AG04450 (cell line): ENCODE results near the gene AP2A2. TPM values are rescaled to one million over a fixed set of nuclear protein-coding genes. Genes with fewer than 3 reads are reported as not detected.

Experiments
- CTCF ChIA-PET: fragments of 300-600, 350-600 bp; formaldehyde crosslinking; extraction: SDS; loops from one replicate; lab custom pipeline; 2022; ENCODE audit warnings: antibody characterized with exemption, inconsistent platforms; lab: Charles Lee
- POLR2A ChIA-PET: fragments of 350-600 bp; formaldehyde crosslinking; extraction: SDS; loops from one replicate; lab custom pipeline; 2021; ENCODE audit warnings: antibody characterized with exemption, inconsistent platforms; lab: Yijun Ruan, JAX
- DNase-seq: peaks from one replicate; pipeline ENCODE4 v3.0.0-alpha.2; 2011; ENCODE audit warnings: low read depth, low spot score
- H3K27ac ChIP-seq: one replicate; pipeline ENCODE4 v1.5.1; 2012; ENCODE audit warnings: low read depth, low read length, control low read depth
- H3K27me3 ChIP-seq: one replicate; pipeline ENCODE4 v1.6.0; 2012; ENCODE audit warnings: low read length; ENCODE audit not compliant: control insufficient read depth, insufficient read depth
- H3K4me3 ChIP-seq: 2 replicates; pipeline ENCODE4 v1.5.1; 2011; ENCODE audit warnings: mild to moderate bottlenecking, low read depth, low read length, control low read depth
- H3K9me3 ChIP-seq: 2 replicates; pipeline ENCODE4 v1.5.1; 2012; ENCODE audit warnings: low read length; ENCODE audit not compliant: control insufficient read depth, insufficient read depth
- CTCF ChIP-seq: IDR thresholded peaks from 2 replicates; pipeline ENCODE4 v1.5.1; 2011; ENCODE audit warnings: low read depth, low read length, control low read depth, inconsistent platforms
- polyA plus RNA-seq: library from polyadenylated mRNA; depleted of rRNA; stranded (reverse); fragments of >200 nt; gene quantifications from 2 replicates; pipeline ENCODE4 v1.2.3, GENCODE V29; 2011

AP2A2 gene
- polyA plus RNA-seq, 1 experiment = 54.2 TPM

GRCh38 chr11:1038921-1039320 is 113.3 kb downstream of the AP2A2 start:
- ChIA-PET POLR2A (no interaction called here), CTCF (no interaction called here)
- H3K27ac ChIP-seq = no peak overlapping the region
- DNase-seq = no peak
- peaks cover 6% of the 10 kb centered on the region for H3K27me3 ChIP-seq
- no peak overlapping the region for H3K4me3 ChIP-seq
- no peaks in the 10 kb centered on the region; the same call in 1 of the 2 replicates for H3K9me3 ChIP-seq
- TF ChIP-seq CTCF = no peak

GRCh38 chr11:1039481-1040427 is 114.1 kb downstream of the AP2A2 start:
- no peak for TF ChIP-seq CTCF
- CTCF ChIA-PET = no interaction called here
- H3K4me3 ChIP-seq = no peak overlapping the region
- no peak overlapping the region for H3K27ac ChIP-seq
- peaks cover 6% of the 10 kb centered on the region for H3K27me3 ChIP-seq
- POLR2A ChIA-PET = no interaction called here
- no peaks in the 10 kb centered on the region; the same call in 1 of the 2 replicates for H3K9me3 ChIP-seq
- no peak for DNase-seq

GRCh38 chr11:1040428-1041148 is 114.9 kb downstream of the AP2A2 start:
- no peak for DNase-seq
- ChIA-PET POLR2A (no interaction called here), CTCF (no interaction called here)
- H3K9me3 ChIP-seq = no peaks in the 10 kb centered on the region; the same call in 1 of the 2 replicates
- no peak overlapping the region for H3K4me3 ChIP-seq
- H3K27ac ChIP-seq = no peak overlapping the region
- H3K27me3 ChIP-seq = peaks cover 8% of the 10 kb centered on the region
- TF ChIP-seq CTCF = no peak

GRCh38 chr11:1041149-1041467 is 115.4 kb downstream of the AP2A2 start:
- Histone ChIP-seq H3K4me3 (no peak overlapping the region), H3K27ac (no peak overlapping the region), H3K9me3 (no peaks in the 10 kb centered on the region; the same call in 1 of the 2 replicates), H3K27me3 (peaks cover 8% of the 10 kb centered on the region)
- ChIA-PET POLR2A (no interaction called here), CTCF (no interaction called here)
- no peak for DNase-seq
- no peak for TF ChIP-seq CTCF

- POLR2A ChIA-PET = no interaction called here
- CTCF ChIA-PET = no interaction called here
- H3K4me3 ChIP-seq = no peak overlapping the region
- peaks cover 8% of the 10 kb centered on the region for H3K27me3 ChIP-seq
- H3K9me3 ChIP-seq = no peaks in the 10 kb centered on the region; the same call in 1 of the 2 replicates
- no peak for TF ChIP-seq CTCF
- no peak for DNase-seq
- H3K27ac ChIP-seq = no peak overlapping the region
Measured at GRCh38 chr11:1041471-1041870, 115.8 kb downstream of the AP2A2 start.
